ENCODE data around the gene PPT1. TPM values are rescaled to one million over a fixed set of nuclear protein-coding genes. Genes with fewer than 3 reads are reported as not detected.

PPT1 gene
- total and polyA plus RNA-seq, 4 donors = 73.2 to 152 (median 125) TPM

DNA sequence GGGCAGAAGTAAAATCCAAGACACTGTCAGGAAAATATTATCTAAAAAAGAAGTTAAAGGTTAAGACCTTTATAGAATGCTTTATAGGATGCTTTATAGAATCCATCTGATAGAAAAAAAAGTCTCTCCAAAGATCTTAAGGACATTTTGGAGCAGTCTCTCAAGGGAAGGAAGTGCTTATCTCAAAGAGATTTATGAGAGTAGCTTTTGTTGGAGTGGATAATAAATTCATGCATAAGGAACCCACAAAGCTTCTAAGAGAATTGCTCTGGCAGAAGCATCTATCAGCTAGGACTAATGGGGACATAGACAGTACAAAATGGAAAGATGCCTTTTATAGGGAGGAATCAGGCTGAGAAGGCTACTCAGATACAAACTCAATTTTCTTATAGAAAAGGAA, 69.4 kb downstream of the PPT1 start:
- ATAC-seq (ENCODE audit: insufficient read depth, low FRiP score) (no peak), DNase-seq (no peak)
- H3K4me3 ChIP-seq = no peak overlapping the region

GRCh38 chr1:40024671-40025070, 72.4 kb downstream of the PPT1 start:
- Histone ChIP-seq H3K9ac (ENCODE audit: insufficient read depth in 1 of 2, low read length in 2 of 2) (no peak overlapping the region), H3K4me1 (ENCODE audit: control insufficient read depth in 5 of 5, insufficient read depth in 5 of 5, low read length in 5 of 5) (no peaks in the 10 kb centered on the region), H3K27me3 (ENCODE audit: control insufficient read depth in 3 of 3, insufficient read depth in 3 of 3, low read length in 2 of 3) (no peaks in the 10 kb centered on the region), H3K4me3 (no peak overlapping the region), H3K36me3 (ENCODE audit: control insufficient read depth in 4 of 4, insufficient read depth in 4 of 4, low read length in 4 of 4) (no peaks in the 10 kb centered on the region), H3K27ac (ENCODE audit: low read depth in 1 of 2, low read length in 1 of 2) (no peak overlapping the region), H3K9me3 (ENCODE audit: control insufficient read depth in 4 of 4, insufficient read depth in 3 of 4, low read length in 3 of 4) (peaks cover 0 to 6% (median under 1%) of the 10 kb centered on the region in 4 donors)
- TF ChIP-seq CTCF (IDR thresholded peaks at IDR 0.05; ENCODE audit: control extremely low read depth, extremely low read depth) = no peak
- DNase-seq (no peak), ATAC-seq (ENCODE audit: insufficient read depth, low FRiP score) (no peak)
- WGBS, 2 donors = 69 to 79% methylated on average over 2 of the region's 2 CpGs

More for the DNA sequence above, 69.4 kb downstream of the PPT1 start:
- no peak overlapping the region for H3K9ac ChIP-seq (ENCODE audit: insufficient read depth in 1 of 2, low read length in 2 of 2)
- no peak for TF ChIP-seq CTCF (IDR thresholded peaks at IDR 0.05; ENCODE audit: control extremely low read depth, extremely low read depth)
- H3K36me3 ChIP-seq (ENCODE audit: control insufficient read depth in 4 of 4, insufficient read depth in 4 of 4, low read length in 4 of 4) = no peaks in the 10 kb centered on the region
- no peaks in the 10 kb centered on the region for H3K27me3 ChIP-seq (ENCODE audit: control insufficient read depth in 3 of 3, insufficient read depth in 3 of 3, low read length in 2 of 3)
- no peak overlapping the region for H3K27ac ChIP-seq (ENCODE audit: low read depth in 1 of 2, low read length in 1 of 2)
- H3K9me3 ChIP-seq (ENCODE audit: control insufficient read depth in 4 of 4, insufficient read depth in 3 of 4, low read length in 3 of 4) = peaks cover 0 to 6% (median under 1%) of the 10 kb centered on the region in 4 donors
- peaks cover 0 to 5% (median 0%) of the 10 kb centered on the region in 5 donors for H3K4me1 ChIP-seq (ENCODE audit: control insufficient read depth in 5 of 5, insufficient read depth in 5 of 5, low read length in 5 of 5)

DNA sequence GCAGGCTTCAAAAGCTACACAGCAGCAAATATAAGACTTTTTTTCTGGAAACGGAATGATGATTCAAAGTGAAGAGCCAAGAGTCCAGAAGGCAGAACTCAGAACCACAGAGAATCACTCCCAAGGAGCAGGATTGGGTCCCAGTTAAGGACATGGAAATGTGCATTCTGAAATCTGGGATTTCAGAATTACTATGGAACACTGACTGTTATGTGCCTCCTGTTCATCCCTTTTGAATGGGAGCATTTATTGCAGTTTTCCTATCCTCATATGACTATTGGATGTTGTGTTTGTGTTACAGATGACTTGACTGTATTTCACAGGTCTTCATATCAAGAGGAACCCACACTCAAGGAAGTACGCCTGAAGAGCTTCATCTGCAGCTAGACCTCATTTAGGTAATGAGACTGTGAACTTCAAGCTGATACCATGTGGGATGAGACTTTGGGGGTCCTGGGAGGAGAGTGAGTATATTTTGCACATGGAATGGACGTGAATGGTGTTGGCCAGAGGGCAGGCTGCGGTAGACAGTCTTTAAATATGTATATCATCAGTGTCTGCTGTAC, 73.6 kb downstream of the PPT1 start:
- Histone ChIP-seq H3K4me3 (no peak overlapping the region), H3K27me3 (ENCODE audit: control insufficient read depth in 3 of 3, insufficient read depth in 3 of 3, low read length in 2 of 3) (no peaks in the 10 kb centered on the region), H3K4me1 (ENCODE audit: control insufficient read depth in 5 of 5, insufficient read depth in 5 of 5, low read length in 5 of 5) (no peaks in the 10 kb centered on the region), H3K27ac (ENCODE audit: low read depth in 1 of 2, low read length in 1 of 2) (no peak overlapping the region), H3K9ac (ENCODE audit: insufficient read depth in 1 of 2, low read length in 2 of 2) (no peak overlapping the region), H3K36me3 (ENCODE audit: control insufficient read depth in 4 of 4, insufficient read depth in 4 of 4, low read length in 4 of 4) (no peaks in the 10 kb centered on the region), H3K9me3 (ENCODE audit: control insufficient read depth in 4 of 4, insufficient read depth in 3 of 4, low read length in 3 of 4) (peaks cover 0 to 6% (median under 1%) of the 10 kb centered on the region in 4 donors)
- ATAC-seq (ENCODE audit: insufficient read depth, low FRiP score) (no peak), DNase-seq (no peak)
- WGBS, 2 donors = 87 to 91% methylated on average over 4 of the region's 4 CpGs
- no peak for TF ChIP-seq CTCF (IDR thresholded peaks at IDR 0.05; ENCODE audit: control extremely low read depth, extremely low read depth)

Other genes starting within 250 kb of the PPT1 start
- gene TRIT1, start 213.7 kb downstream of the PPT1 start, total RNA-seq = 10 to 100 TPM; 18.5 to 42.5 TPM
- gene TRIT1, start 213.7 kb downstream of the PPT1 start, polyA plus RNA-seq = 10 to 100 TPM; 10.3 to 13.5 TPM
- 1 to 10 TPM; 6.0 to 7.8 TPM for gene MYCL, start 195.3 kb downstream of the PPT1 start, total RNA-seq
- gene MYCL, start 195.3 kb downstream of the PPT1 start, polyA plus RNA-seq = 1 to 10 TPM; 2.4 to 2.7 TPM
- 100 to 1,000 TPM in 1 of 2 donors, 10 to 100 TPM in 1; 57.2 to 149 TPM for gene MFSD2A, start 142.1 kb downstream of the PPT1 start, total RNA-seq
- 100 to 1,000 TPM; 119 to 123 TPM for gene MFSD2A, start 142.1 kb downstream of the PPT1 start, polyA plus RNA-seq
- gene CAP1, start 56.5 kb downstream of the PPT1 start, total RNA-seq = 100 to 1,000 TPM; 170 to 400 TPM
- gene CAP1, start 56.5 kb downstream of the PPT1 start, polyA plus RNA-seq = 100 to 1,000 TPM; 109 to 454 TPM
- gene RLF, start 64.1 kb upstream of the PPT1 start, total RNA-seq = 10 to 100 TPM; 10.9 to 43.1 TPM
- gene RLF, start 64.1 kb upstream of the PPT1 start, polyA plus RNA-seq = 1 to 10 TPM; 3.5 to 6.1 TPM
- not detected for gene TMCO2, start 150.7 kb upstream of the PPT1 start, total RNA-seq
- gene TMCO2, start 150.7 kb upstream of the PPT1 start, polyA plus RNA-seq = not detected
- 10 to 100 TPM; 40.3 to 41.8 TPM for gene ZMPSTE24, start 161.0 kb upstream of the PPT1 start, total RNA-seq
- gene ZMPSTE24, start 161.0 kb upstream of the PPT1 start, polyA plus RNA-seq = 10 to 100 TPM; 17.2 to 30.4 TPM
- gene COL9A2, start 220.0 kb upstream of the PPT1 start, total RNA-seq = 10 to 100 TPM in 1 of 2 donors, 1 to 10 TPM in 1; 6.6 to 16.0 TPM
- 10 to 100 TPM in 1 of 2 donors, 1 to 10 TPM in 1; 3.7 to 12.1 TPM for gene COL9A2, start 220.0 kb upstream of the PPT1 start, polyA plus RNA-seq

Measured in lung (tissue), 12 donors.